ENCODE results near the gene NUSAP1. TPM values are rescaled to one million over a fixed set of nuclear protein-coding genes. Genes with fewer than 3 reads are reported as not detected.
"Not testable (repeated sequence)": the region's sequence is repeated elsewhere in the genome, so short reads cannot be mapped to it uniquely, and the experiment has no call there.

Gene NUSAP1
- total RNA-seq: 7.0 TPM
- long read RNA-seq, transcript NUSAP1-208 (11 exons, 1,629 nt): major isoform, 5 of 14 reads
- long read RNA-seq, partial matches to known transcripts: 1 of 14 reads
- long read RNA-seq, other reads (novel, unspliced or antisense): 6 of 14 reads

DNA sequence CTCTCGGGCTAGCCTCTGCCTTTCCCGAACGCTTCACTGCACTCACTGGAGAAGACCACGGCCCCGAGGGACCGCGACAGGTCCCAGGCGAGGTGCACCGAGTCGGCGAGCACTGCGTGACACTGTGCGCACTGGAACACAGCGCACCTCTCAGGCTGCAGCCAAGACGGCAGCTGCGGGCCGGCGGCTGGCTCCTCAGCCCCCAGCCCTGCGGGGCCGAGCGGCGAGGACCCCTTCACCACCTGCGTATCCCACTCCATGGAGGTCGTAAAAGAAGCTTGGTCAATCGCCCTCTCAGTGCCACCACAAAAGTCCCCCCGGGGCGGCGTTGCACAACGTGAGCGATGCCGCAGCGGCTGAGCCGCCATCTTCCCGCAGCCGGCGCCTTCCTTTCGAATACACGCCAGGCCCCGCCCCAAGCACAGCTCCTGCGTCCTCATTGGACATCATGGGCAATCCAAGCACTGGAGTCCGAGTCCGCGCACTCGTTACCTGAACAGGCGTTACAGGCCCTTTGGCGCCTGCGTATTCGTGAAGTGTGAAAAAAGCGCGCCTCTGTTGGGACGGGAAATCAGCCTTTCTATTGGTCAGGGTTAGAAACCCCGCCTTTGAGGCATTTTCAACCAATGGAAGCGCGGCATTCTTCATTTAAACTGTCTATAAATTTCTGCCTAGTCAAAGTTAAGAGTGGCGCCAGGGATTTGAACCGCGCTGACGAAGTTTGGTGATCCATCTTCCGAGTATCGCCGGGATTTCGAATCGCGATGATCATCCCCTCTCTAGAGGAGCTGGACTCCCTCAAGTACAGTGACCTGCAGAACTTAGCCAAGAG, at the start of gene NUSAP1, which contains the start of gene OIP5:
Gene NUSAP1 (plus strand): TSS at position 688 of the 832 bp plus-strand sequence. CDS start 77 bp downstream, at position 765.
Gene OIP5 (minus strand): TSS at position 398 of the 832 bp plus-strand sequence. CDS start 30 bp downstream, at position 368.
- Histone ChIP-seq H3K27ac (peak within 1 kb of the TSS; percentile 72), H3K4me3 (peak within 1 kb of the TSS; percentile 99), H3K9me3 (no peaks in the 10 kb centered on the region), H3K4me1 (peaks cover 15% of the 10 kb centered on the region), H3K27me3 (ENCODE audit: low read depth) (no peaks in the 10 kb centered on the region), H3K36me3 (no peaks in the 10 kb centered on the region)
- DNase-seq (peak; percentile 100), ATAC-seq (peak; percentile 100)
- peak; percentile 74 for TF ChIP-seq CTCF (IDR thresholded peaks at IDR 0.05)
- intact Hi-C loops (cut with DNase I): no loop called here

- H3K9me3 ChIP-seq; H3K27me3 ChIP-seq (ENCODE audit: low read depth); DNase-seq; ATAC-seq; intact Hi-C loops (cut with DNase I): not testable (repeated sequence)
- peaks cover 33% of the 10 kb centered on the region for H3K4me1 ChIP-seq
- peak overlapping the region; percentile 98 for H3K4me3 ChIP-seq
- peaks cover 50% of the 10 kb centered on the region for H3K36me3 ChIP-seq
- H3K27ac ChIP-seq: peak overlapping the region; percentile 94
Measured at GRCh38 chr15:41282980-41283652, 49.6 kb upstream of the NUSAP1 start.

- intact Hi-C loops (cut with DNase I): no loop called here
- ATAC-seq (peak; percentile 99 to 100), DNase-seq (peak; percentile 98)
- Histone ChIP-seq H3K27me3 (ENCODE audit: low read depth) (no peaks in the 10 kb centered on the region), H3K4me3 (peak overlapping the region; percentile 98), H3K9me3 (no peaks in the 10 kb centered on the region), H3K27ac (peak overlapping the region; percentile 94), H3K36me3 (peaks cover 51% of the 10 kb centered on the region), H3K4me1 (peaks cover 37% of the 10 kb centered on the region)
- TF ChIP-seq CTCF (IDR thresholded peaks at IDR 0.05): no peak
Measured at GRCh38 chr15:41283653-41284426, 48.8 kb upstream of the NUSAP1 start.

- Histone ChIP-seq H3K27me3 (ENCODE audit: low read depth) (no peaks in the 10 kb centered on the region), H3K4me3 (peak overlapping the region; percentile 98), H3K36me3 (peaks cover 51% of the 10 kb centered on the region), H3K4me1 (peaks cover 37% of the 10 kb centered on the region), H3K9me3 (no peaks in the 10 kb centered on the region), H3K27ac (peak overlapping the region; percentile 94)
- TF ChIP-seq CTCF (IDR thresholded peaks at IDR 0.05): no peak
- DNase-seq (no peak), ATAC-seq (peak in 1 of 2 donors; percentile 12)
- intact Hi-C loops (cut with DNase I): no loop called here
Measured at GRCh38 chr15:41284427-41285177, 48.1 kb upstream of the NUSAP1 start.

GRCh38 chr15:41285285-41285684, 47.4 kb upstream of the NUSAP1 start:
- Histone ChIP-seq H3K27me3 (ENCODE audit: low read depth) (no peaks in the 10 kb centered on the region), H3K4me1 (peaks cover 37% of the 10 kb centered on the region), H3K4me3 (peak overlapping the region; percentile 98), H3K36me3 (peaks cover 44% of the 10 kb centered on the region), H3K27ac (peak overlapping the region; percentile 94), H3K9me3 (no peaks in the 10 kb centered on the region)
- DNase-seq: no peak
- TF ChIP-seq CTCF (IDR thresholded peaks at IDR 0.05): no peak
- intact Hi-C loops (cut with DNase I): no loop called here
- no peak for ATAC-seq
